Measurements from ENCODE around the gene STOX1. TPM values are rescaled to one million over a fixed set of nuclear protein-coding genes. Genes with fewer than 3 reads are reported as not detected.
"Not testable (repeated sequence)": the region's sequence is repeated elsewhere in the genome, so short reads cannot be mapped to it uniquely, and the experiment has no call there.

The STOX1 gene
- total and polyA plus RNA-seq, 2 donors (not counting 1 experiment from before 2014, with no cell fraction given) = under 0.01 to 0.05 TPM

- DNase-seq (ENCODE audit: low read depth in 2 of 2) = peak; percentile 21 to 32
- Histone ChIP-seq H4K20me1 (ENCODE audit: control insufficient read depth, extremely low read depth, insufficient read depth, low read length) (no peaks in the 10 kb centered on the region), H3K4me1 (ENCODE audit: control insufficient read depth, extremely low read depth, insufficient read depth, low read length) (no peaks in the 10 kb centered on the region), H3K36me3 (ENCODE audit: control insufficient read depth, insufficient read depth, low read length) (no peaks in the 10 kb centered on the region), H3K27ac (ENCODE audit: insufficient read depth, low read length) (no peak overlapping the region), H3K9ac (ENCODE audit: insufficient read depth, low read length) (no peak overlapping the region), H3K4me2 (ENCODE audit: extremely low read depth, insufficient read depth, low read length) (no peak overlapping the region), H3K79me2 (ENCODE audit: control insufficient read depth, insufficient read depth, low read length) (no peaks in the 10 kb centered on the region), H3K4me3 (replicated peaks in 1 of 4; ENCODE audit: control extremely low read depth in 1 of 4, insufficient read depth in 1 of 4, low read depth in 3 of 4, low read length in 4 of 4) (no peak overlapping the region), H3K27me3 (ENCODE audit: control insufficient read depth, insufficient read depth, low read length) (peaks cover 6% of the 10 kb centered on the region), H3K9me3 (ENCODE audit: control insufficient read depth, insufficient read depth, low read depth, low read length) (no peaks in the 10 kb centered on the region), H2AFZ (ENCODE audit: low read length) (no peak overlapping the region)
- TF ChIP-seq, protein P1, sequence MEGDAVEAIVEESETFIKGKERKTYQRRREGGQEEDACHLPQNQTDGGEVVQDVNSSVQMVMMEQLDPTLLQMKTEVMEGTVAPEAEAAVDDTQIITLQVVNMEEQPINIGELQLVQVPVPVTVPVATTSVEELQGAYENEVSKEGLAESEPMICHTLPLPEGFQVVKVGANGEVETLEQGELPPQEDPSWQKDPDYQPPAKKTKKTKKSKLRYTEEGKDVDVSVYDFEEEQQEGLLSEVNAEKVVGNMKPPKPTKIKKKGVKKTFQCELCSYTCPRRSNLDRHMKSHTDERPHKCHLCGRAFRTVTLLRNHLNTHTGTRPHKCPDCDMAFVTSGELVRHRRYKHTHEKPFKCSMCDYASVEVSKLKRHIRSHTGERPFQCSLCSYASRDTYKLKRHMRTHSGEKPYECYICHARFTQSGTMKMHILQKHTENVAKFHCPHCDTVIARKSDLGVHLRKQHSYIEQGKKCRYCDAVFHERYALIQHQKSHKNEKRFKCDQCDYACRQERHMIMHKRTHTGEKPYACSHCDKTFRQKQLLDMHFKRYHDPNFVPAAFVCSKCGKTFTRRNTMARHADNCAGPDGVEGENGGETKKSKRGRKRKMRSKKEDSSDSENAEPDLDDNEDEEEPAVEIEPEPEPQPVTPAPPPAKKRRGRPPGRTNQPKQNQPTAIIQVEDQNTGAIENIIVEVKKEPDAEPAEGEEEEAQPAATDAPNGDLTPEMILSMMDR (conservative IDR thresholded peaks at IDR 0.05 in 1 of 2, IDR thresholded peaks at IDR 0.05 in 1 of 2; ENCODE audit: low read depth in 1 of 2, low read length in 2 of 2) = no peak
- no peak for TF ChIP-seq EZH2 (IDR thresholded peaks at IDR 0.05; ENCODE audit: low read length, missing control alignments)
Observed at GRCh38 chr10:68861253-68861652, 33.9 kb downstream of the STOX1 start.

DNA sequence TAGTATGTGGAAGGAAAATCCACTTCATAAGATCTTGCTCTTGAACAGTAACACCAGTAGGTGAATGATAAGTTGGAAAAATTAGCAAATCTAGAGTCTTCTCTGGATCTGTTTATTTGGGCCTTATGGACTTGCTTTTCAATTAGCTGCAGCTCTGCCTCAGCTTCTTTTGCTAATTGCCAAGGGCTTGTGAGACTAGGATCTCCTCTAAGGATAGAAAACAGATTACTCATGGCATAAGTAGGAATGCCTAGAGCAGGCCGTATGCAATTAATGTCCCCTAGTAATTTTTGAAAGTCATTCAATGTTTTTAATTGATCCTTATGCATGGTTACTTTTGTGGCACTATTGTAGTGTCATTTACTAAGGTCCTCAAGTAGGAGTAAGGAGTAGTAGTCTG lies 37.3 kb downstream of the STOX1 start:
- H3K9me3 ChIP-seq (ENCODE audit: control insufficient read depth, insufficient read depth, low read depth, low read length) = no peaks in the 10 kb centered on the region
- no peaks in the 10 kb centered on the region for H3K4me1 ChIP-seq (ENCODE audit: control insufficient read depth, extremely low read depth, insufficient read depth, low read length)
- DNase-seq (ENCODE audit: low read depth in 2 of 2) = no peak
- no peak overlapping the region for H3K9ac ChIP-seq (ENCODE audit: insufficient read depth, low read length)
- TF ChIP-seq, protein P1 (conservative IDR thresholded peaks at IDR 0.05 in 1 of 2, IDR thresholded peaks at IDR 0.05 in 1 of 2; ENCODE audit: low read depth in 1 of 2, low read length in 2 of 2) = no peak
- TF ChIP-seq EZH2 (IDR thresholded peaks at IDR 0.05; ENCODE audit: low read length, missing control alignments) = no peak
- H3K27ac ChIP-seq (ENCODE audit: insufficient read depth, low read length) = no peak overlapping the region
- H2AFZ ChIP-seq (ENCODE audit: low read length) = no peak overlapping the region
- H3K4me3 ChIP-seq (replicated peaks in 1 of 4; ENCODE audit: control extremely low read depth in 1 of 4, insufficient read depth in 1 of 4, low read depth in 3 of 4, low read length in 4 of 4) = no peak overlapping the region
- H3K4me2 ChIP-seq (ENCODE audit: extremely low read depth, insufficient read depth, low read length) = no peak overlapping the region
- H3K79me2 ChIP-seq (ENCODE audit: control insufficient read depth, insufficient read depth, low read length) = no peaks in the 10 kb centered on the region
- H3K27me3 ChIP-seq (ENCODE audit: control insufficient read depth, insufficient read depth, low read length) = no peaks in the 10 kb centered on the region
- H4K20me1 ChIP-seq (ENCODE audit: control insufficient read depth, extremely low read depth, insufficient read depth, low read length) = no peaks in the 10 kb centered on the region
- no peaks in the 10 kb centered on the region for H3K36me3 ChIP-seq (ENCODE audit: control insufficient read depth, insufficient read depth, low read length)

GRCh38 chr10:68868173-68868572 lies 40.8 kb downstream of the STOX1 start:
- H3K36me3 ChIP-seq (ENCODE audit: control insufficient read depth, insufficient read depth, low read length); H3K4me2 ChIP-seq (ENCODE audit: extremely low read depth, insufficient read depth, low read length); H3K27me3 ChIP-seq (ENCODE audit: control insufficient read depth, insufficient read depth, low read length); H3K4me3 ChIP-seq (replicated peaks in 1 of 4; ENCODE audit: control extremely low read depth in 1 of 4, insufficient read depth in 1 of 4, low read depth in 3 of 4, low read length in 4 of 4); H4K20me1 ChIP-seq (ENCODE audit: control insufficient read depth, extremely low read depth, insufficient read depth, low read length); H3K79me2 ChIP-seq (ENCODE audit: control insufficient read depth, insufficient read depth, low read length); H2AFZ ChIP-seq (ENCODE audit: low read length); H3K9ac ChIP-seq (ENCODE audit: insufficient read depth, low read length); H3K9me3 ChIP-seq (ENCODE audit: control insufficient read depth, insufficient read depth, low read depth, low read length); DNase-seq (ENCODE audit: low read depth in 2 of 2); H3K4me1 ChIP-seq (ENCODE audit: control insufficient read depth, extremely low read depth, insufficient read depth, low read length); H3K27ac ChIP-seq (ENCODE audit: insufficient read depth, low read length): not testable (repeated sequence)
